Hepatocyte (in vitro differentiated cells): ENCODE measurements around the gene ZNF772. TPM values are rescaled to one million over a fixed set of nuclear protein-coding genes. Genes with fewer than 3 reads are reported as not detected.

ENCODE experiments used
- DNase-seq: peaks from one replicate; pipeline ENCODE4 v3.0.0-alpha.2; 2016; ENCODE audit warnings: low spot score
- H2AFZ ChIP-seq: fragments of 200-600 bp; sonication (generic); 2 replicates; pipeline ENCODE4 v1.6.0; 2016; ENCODE audit warnings: antibody characterized with exemption, mild to moderate bottlenecking
- H3K27ac ChIP-seq: fragments of 200-600 bp; sonication (generic); 2 replicates; pipeline ENCODE4 v1.5.1; 2016; ENCODE audit warnings: mild to moderate bottlenecking
- H3K27me3 ChIP-seq: fragments of 200-600 bp; sonication (generic); 2 replicates; pipeline ENCODE4 v1.6.1; 2016
- H3K36me3 ChIP-seq: fragments of 200-600 bp; sonication (generic); replicated peaks from 2 replicates; pipeline ENCODE4 v1.5.1; 2016; ENCODE audit warnings: low read depth; ENCODE audit not compliant: insufficient read depth
- H3K4me1 ChIP-seq: fragments of 200-600 bp; sonication (generic); 2 replicates; pipeline ENCODE4 v1.5.1; 2016; ENCODE audit warnings: mild to moderate bottlenecking, moderate library complexity; ENCODE audit not compliant: insufficient read depth
- H3K4me2 ChIP-seq: fragments of 200-600 bp; sonication (generic); 2 replicates; pipeline ENCODE4 v1.6.0; 2016
- H3K4me3 ChIP-seq: fragments of 200-600 bp; sonication (generic); 2 replicates; pipeline ENCODE4 v1.5.1; 2016; ENCODE audit warnings: mild to moderate bottlenecking
- H3K79me2 ChIP-seq: fragments of 200-600 bp; sonication (generic); 2 replicates; pipeline ENCODE4 v1.6.0; 2017; ENCODE audit warnings: mild to moderate bottlenecking
- H3K9me2 ChIP-seq: fragments of 200-600 bp; sonication (generic); replicated peaks from 2 replicates; pipeline ENCODE4 v1.6.0; 2017; ENCODE audit warnings: mild to moderate bottlenecking; ENCODE audit not compliant: insufficient read depth
- H3K9me3 ChIP-seq: fragments of 200-600 bp; sonication (generic); 2 replicates; pipeline ENCODE4 v1.5.1; 2016; ENCODE audit warnings: low read depth, mild to moderate bottlenecking
- H4K20me1 ChIP-seq: fragments of 200-600 bp; sonication (generic); 2 replicates; pipeline ENCODE4 v1.6.0; 2016; ENCODE audit warnings: mild to moderate bottlenecking; ENCODE audit not compliant: insufficient read depth, poor library complexity, severe bottlenecking
- CTCF ChIP-seq: fragments of 200-600 bp; sonication (generic); IDR thresholded peaks from 2 replicates; pipeline ENCODE4 v1.5.1; 2016; ENCODE audit warnings: antibody characterized with exemption, mild to moderate bottlenecking; ENCODE audit not compliant: poor library complexity
- EZH2 ChIP-seq: fragments of 200-600 bp; sonication (generic); IDR thresholded peaks from 2 replicates; pipeline ENCODE4 v1.6.1; 2016; ENCODE audit warnings: antibody characterized with exemption, mild to moderate bottlenecking, borderline replicate concordance
- EZH2phosphoT487 ChIP-seq: fragments of 200-600 bp; sonication (generic); IDR thresholded peaks from one replicate; pipeline ENCODE4 v1.6.1; 2018; ENCODE audit warnings: antibody characterized with exemption, mild to moderate bottlenecking, low read depth, moderate library complexity; ENCODE audit not compliant: unreplicated experiment, severe bottlenecking
- WGBS: methylation state at CpG from one replicate; pipeline ENCODE4 v1.1.6; 2016; ENCODE audit warnings: low lambda C conversion rate; ENCODE audit errors: missing lambda C conversion rate; 5-methylcytosine and 5-hydroxymethylcytosine counted together
- polyA plus RNA-seq: library from polyadenylated mRNA; unstranded; fragments of >200 nt; fragmentation: Nextera tagmentation; extraction: Ambion mirVana; gene quantifications from 2 replicates; pipeline ENCODE4 v1.2.1, GENCODE V29; 2016
- total RNA-seq: library from RNA; depleted of rRNA; stranded (reverse); fragments of >200 nt; gene quantifications from 2 replicates; pipeline ENCODE4 v1.2.3, GENCODE V29; 2014

The ZNF772 gene
- total and polyA plus RNA-seq, 2 experiments from 2014 or later: 2.6 to 18.5 TPM

DNA sequence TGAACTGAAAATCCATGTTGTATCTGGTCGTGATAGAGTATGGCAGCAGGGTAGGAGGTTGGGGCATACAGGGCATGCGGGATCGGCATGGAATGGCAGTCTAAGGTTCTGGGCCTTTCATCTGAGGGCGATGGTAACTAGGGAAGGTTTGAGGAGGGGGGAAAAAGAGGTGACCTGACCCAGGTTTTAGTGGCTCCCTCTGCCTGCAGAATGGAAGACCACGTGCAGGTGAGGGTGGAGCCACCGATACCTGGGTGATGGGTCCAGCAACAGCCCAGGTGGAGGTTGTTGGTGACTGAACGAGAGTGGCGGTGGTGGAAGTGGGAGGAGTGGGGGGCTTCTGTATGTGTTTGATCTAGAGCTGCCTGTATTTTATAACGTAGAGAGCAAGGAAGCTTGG lies 38.4 kb downstream of the ZNF772 start:
- 85% methylated on average over 9 of the region's 9 CpGs for WGBS
- H3K79me2 ChIP-seq: peaks cover 62% of the 10 kb centered on the region
- peaks cover 7% of the 10 kb centered on the region for H3K4me1 ChIP-seq

DNA sequence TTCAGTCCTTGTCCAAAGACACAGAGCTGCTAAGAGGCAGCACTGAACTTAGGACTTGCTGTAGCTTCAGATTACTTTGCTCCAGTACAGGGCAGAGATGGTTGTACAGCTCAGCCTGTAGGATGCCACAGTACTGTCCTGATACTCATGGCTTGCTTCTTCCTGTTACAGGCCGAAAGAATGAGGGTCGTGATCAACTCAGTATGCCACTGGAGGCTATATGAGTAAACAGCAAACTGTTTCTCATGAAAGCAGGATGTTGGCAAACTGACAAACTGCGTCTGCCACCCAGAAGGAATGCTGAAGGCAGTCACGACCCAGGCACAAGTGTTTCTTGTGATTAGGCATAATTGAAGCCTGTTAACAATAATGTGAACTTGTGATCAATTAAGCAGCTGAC lies 39.4 kb downstream of the ZNF772 start:
- TF ChIP-seq EZH2phosphoT487 (no peak), EZH2 (no peak), CTCF (no peak)
- no peak for DNase-seq
- Histone ChIP-seq H3K9me3 (no peaks in the 10 kb centered on the region), H3K4me1 (peaks cover 7% of the 10 kb centered on the region), H3K4me3 (no peak overlapping the region), H3K4me2 (no peak overlapping the region), H3K27ac (no peak overlapping the region), H3K9me2 (no peaks in the 10 kb centered on the region), H3K27me3 (no peaks in the 10 kb centered on the region), H2AFZ (no peak overlapping the region), H4K20me1 (no peaks in the 10 kb centered on the region), H3K36me3 (no peaks in the 10 kb centered on the region), H3K79me2 (peaks cover 62% of the 10 kb centered on the region)
- 89% methylated on average over 4 of the region's 4 CpGs for WGBS

More for the DNA sequence above, 38.4 kb downstream of the ZNF772 start:
- no peak for TF ChIP-seq EZH2
- TF ChIP-seq EZH2phosphoT487: no peak
- TF ChIP-seq CTCF: no peak
- Histone ChIP-seq H3K9me2 (no peaks in the 10 kb centered on the region), H3K27me3 (no peaks in the 10 kb centered on the region), H3K36me3 (peaks cover 3% of the 10 kb centered on the region), H3K4me3 (no peak overlapping the region), H4K20me1 (no peaks in the 10 kb centered on the region), H3K4me2 (no peak overlapping the region), H2AFZ (no peak overlapping the region), H3K27ac (no peak overlapping the region), H3K9me3 (no peaks in the 10 kb centered on the region)
- DNase-seq: no peak

DNA sequence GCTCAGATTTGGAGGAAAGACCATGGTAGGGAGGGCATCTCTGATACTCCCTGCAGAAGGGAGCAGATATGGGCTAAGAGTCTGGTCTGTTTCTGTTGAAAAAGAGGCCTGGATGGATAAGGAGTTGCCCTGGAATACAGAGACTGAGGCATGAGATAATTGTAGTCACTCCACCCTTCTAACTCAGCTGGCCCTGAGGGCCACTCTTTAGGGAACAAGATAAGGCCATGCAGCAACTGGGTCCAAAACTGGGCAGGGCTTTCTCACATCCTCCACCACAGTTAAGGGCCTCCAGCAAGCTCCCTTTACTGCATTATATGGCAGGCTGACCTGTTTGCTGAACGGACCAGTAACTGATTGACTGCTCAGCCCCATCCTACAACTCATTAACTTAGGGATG lies 40.9 kb downstream of the ZNF772 start:
- no peaks in the 10 kb centered on the region for H3K27me3 ChIP-seq
- H2AFZ ChIP-seq: no peak overlapping the region
- peaks cover 55% of the 10 kb centered on the region for H3K79me2 ChIP-seq
- H3K36me3 ChIP-seq: no peaks in the 10 kb centered on the region
- H3K4me2 ChIP-seq: peak overlapping the region; percentile 91
- peaks cover 7% of the 10 kb centered on the region for H3K4me1 ChIP-seq
- H3K9me2 ChIP-seq: no peaks in the 10 kb centered on the region
- no peaks in the 10 kb centered on the region for H3K9me3 ChIP-seq
- peak; percentile 39 for DNase-seq
- no peaks in the 10 kb centered on the region for H4K20me1 ChIP-seq
- no peak for TF ChIP-seq EZH2
- TF ChIP-seq CTCF: no peak
- no peak for TF ChIP-seq EZH2phosphoT487
- H3K4me3 ChIP-seq: peak overlapping the region; percentile 44
- 67% methylated on average over 1 of the region's 1 CpG for WGBS
- H3K27ac ChIP-seq: peak overlapping the region; percentile 86
